GM20000 (cell line): Measurements from ENCODE around the gene HSFX4.
"Not testable (repeated sequence)": the region's sequence is repeated elsewhere in the genome, so short reads cannot be mapped to it uniquely, and the experiment has no call there.

Experiments used
- DNase-seq: peaks from one replicate; pipeline ENCODE4 v3.0.0; 2012; ENCODE audit warnings: low spot score
- CTCF ChIP-seq: IDR thresholded peaks from 2 replicates; pipeline ENCODE4 v1.5.1; 2012; ENCODE audit warnings: mild to moderate bottlenecking, control low read depth; ENCODE audit errors: extremely low read depth, missing control alignments

The HSFX4 gene

GRCh38 chrX:149910178-149910695 lies 19.1 kb upstream of the HSFX4 start:
- no peak for TF ChIP-seq CTCF
- DNase-seq, result no peak

- no peak for TF ChIP-seq CTCF
- peak; percentile 15 for DNase-seq
These were observed 12.5 kb upstream of the HSFX4 start for GRCh38 chrX:149916745-149917392.

- DNase-seq, result not testable (repeated sequence)
These were observed 5.5 kb upstream of the HSFX4 start for GRCh38 chrX:149923836-149924235.

GRCh38 chrX:149924434-149924833 lies 4.9 kb upstream of the HSFX4 start:
- not testable (repeated sequence) for DNase-seq

- not testable (repeated sequence) for DNase-seq
These were observed 2.0 kb upstream of the HSFX4 start for GRCh38 chrX:149927245-149927963.

- DNase-seq, result not testable (repeated sequence)
These were observed 1.5 kb upstream of the HSFX4 start for GRCh38 chrX:149927964-149928258.

- not testable (repeated sequence) for DNase-seq
These were observed 738 bp upstream of the HSFX4 start for GRCh38 chrX:149928635-149929034.

- not testable (repeated sequence) for DNase-seq
These were observed 2.0 kb downstream of the HSFX4 start for GRCh38 chrX:149931355-149931754.

- DNase-seq, result not testable (repeated sequence)
These were observed 2.8 kb downstream of the HSFX4 start for GRCh38 chrX:149932150-149932549.

GRCh38 chrX:149932970-149933369 lies 3.6 kb downstream of the HSFX4 start:
- DNase-seq, result not testable (repeated sequence)

- not testable (repeated sequence) for DNase-seq
These were observed 4.2 kb downstream of the HSFX4 start for GRCh38 chrX:149933547-149933946.

- DNase-seq, result not testable (repeated sequence)
These were observed 8.0 kb downstream of the HSFX4 start for GRCh38 chrX:149937328-149937727.

GRCh38 chrX:149937871-149938426 lies 8.6 kb downstream of the HSFX4 start:
- TF ChIP-seq CTCF, result no peak
- no peak for DNase-seq
